Pulmonary artery endothelial cell (primary cell): ENCODE results near the gene LZTFL1. TPM values are rescaled to one million over a fixed set of nuclear protein-coding genes. Genes with fewer than 3 reads are reported as not detected.

Experiments used
- DNase-seq: peaks from one replicate; pipeline ENCODE4 v3.0.0-alpha.2; 2011; ENCODE audit warnings: low read depth, low spot score
- total RNA-seq: library from RNA; depleted of rRNA; stranded (reverse); fragments of >200 nt; gene quantifications from 2 replicates; pipeline ENCODE4 v1.2.3, GENCODE V29; 2014

LZTFL1 gene
- total RNA-seq, 1 donor from 2014 or later, result 8.4 TPM

- no peak for DNase-seq
Observed at GRCh38 chr3:45814322-45814721, 27.6 kb downstream of the LZTFL1 start.

- no peak for DNase-seq
Observed at GRCh38 chr3:45807681-45808540, 34.0 kb downstream of the LZTFL1 start.

- DNase-seq, result no peak
Observed at GRCh38 chr3:45807133-45807532, 34.8 kb downstream of the LZTFL1 start.

- DNase-seq, result no peak
Observed at GRCh38 chr3:45806072-45806471, 35.8 kb downstream of the LZTFL1 start.

GRCh38 chr3:45803252-45803935, 38.5 kb downstream of the LZTFL1 start:
- DNase-seq, result no peak

GRCh38 chr3:45802146-45802545, 39.8 kb downstream of the LZTFL1 start:
- no peak for DNase-seq

GRCh38 chr3:45800611-45801010, 41.3 kb downstream of the LZTFL1 start:
- no peak for DNase-seq

GRCh38 chr3:45799586-45799985, 42.3 kb downstream of the LZTFL1 start:
- DNase-seq, result no peak

GRCh38 chr3:45798034-45798433, 43.9 kb downstream of the LZTFL1 start:
- no peak for DNase-seq

- DNase-seq, result no peak
Observed at GRCh38 chr3:45796902-45797637, 44.8 kb downstream of the LZTFL1 start.

- no peak for DNase-seq
Observed at GRCh38 chr3:45795882-45796765, 45.8 kb downstream of the LZTFL1 start, which contains the start of gene SLC6A20. Gene SLC6A20, minus strand, starts transcription at chr3:45796536. Its CDS starts 117 bp downstream, at chr3:45796419.

GRCh38 chr3:45795509-45795881, 46.4 kb downstream of the LZTFL1 start:
- no peak for DNase-seq

- DNase-seq, result no peak
Observed at GRCh38 chr3:45794660-45795059, 47.3 kb downstream of the LZTFL1 start.

- no peak for DNase-seq
Observed at GRCh38 chr3:45794177-45794560, 47.8 kb downstream of the LZTFL1 start.

GRCh38 chr3:45793482-45794176, 48.3 kb downstream of the LZTFL1 start:
- no peak for DNase-seq

GRCh38 chr3:45792516-45793172, 49.3 kb downstream of the LZTFL1 start:
- no peak for DNase-seq

- DNase-seq, result no peak
Observed at GRCh38 chr3:45792036-45792435, 49.9 kb downstream of the LZTFL1 start.

- no peak for DNase-seq
Observed at GRCh38 chr3:45790596-45790995, 51.3 kb downstream of the LZTFL1 start.

- no peak for DNase-seq
Observed at GRCh38 chr3:45789235-45789812, 52.6 kb downstream of the LZTFL1 start.

GRCh38 chr3:45787551-45787950, 54.4 kb downstream of the LZTFL1 start:
- DNase-seq, result no peak
